GM19239 (cell line): ENCODE results near the gene PIGN.
"Not testable (repeated sequence)": the region's sequence is repeated elsewhere in the genome, so short reads cannot be mapped to it uniquely, and the experiment has no call there.

ENCODE experiments used
- DNase-seq: peaks from one replicate; pipeline ENCODE4 v3.0.0; 2011; ENCODE audit warnings: low spot score; ENCODE audit not compliant: insufficient read length
- FAIRE-seq: peaks from 2 replicates; lab custom pipeline; 2011; peaks lifted over from hg19 to GRCh38; lab: Jason Lieb, UNC

Gene PIGN

DNA sequence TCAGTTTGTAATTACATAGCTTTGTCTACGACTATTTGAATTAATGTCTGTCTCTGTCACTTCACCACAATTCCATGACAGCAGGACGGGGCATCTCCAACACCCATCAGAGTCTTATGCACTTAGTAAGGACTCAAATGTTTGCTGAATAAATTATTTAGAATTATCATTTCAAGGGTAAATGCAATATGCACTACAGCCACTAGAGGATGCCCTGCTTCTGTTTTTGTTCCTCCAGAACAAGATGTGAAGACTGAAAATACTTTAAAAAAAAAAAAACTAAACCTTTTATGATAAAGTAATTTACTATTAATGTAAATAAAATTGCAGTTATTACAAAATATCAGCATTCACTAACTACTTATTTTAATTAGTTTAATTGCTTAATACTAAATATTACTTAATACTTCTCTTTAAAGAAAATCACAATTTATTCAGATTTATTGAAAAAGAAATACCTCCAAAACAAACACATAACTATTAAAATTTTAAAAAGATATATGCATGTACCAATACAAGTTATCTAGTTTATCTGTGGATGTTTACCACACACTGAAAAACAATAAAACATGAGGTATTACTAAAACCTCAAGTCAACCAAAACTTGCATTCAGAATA, 3.2 kb downstream of the PIGN start:
- FAIRE-seq (no peak), DNase-seq (no peak)

DNA sequence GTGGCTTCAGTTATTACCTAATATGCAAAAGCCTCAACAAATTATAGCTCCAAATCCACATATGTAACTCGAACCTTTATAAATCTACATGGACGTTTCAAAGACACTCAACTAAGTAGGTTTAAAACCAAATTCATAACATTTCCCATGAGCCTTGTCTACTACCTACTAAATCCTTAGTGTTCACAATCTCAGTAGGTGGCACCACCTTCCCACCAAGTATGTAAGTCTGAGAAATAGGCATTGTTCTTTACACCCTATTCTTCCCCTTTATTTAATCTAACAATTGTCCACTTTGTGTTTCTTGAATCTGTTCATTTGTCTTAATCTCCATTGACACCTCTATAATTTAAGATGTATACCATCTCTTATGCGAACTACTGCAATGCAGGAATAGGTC, 4.6 kb downstream of the PIGN start:
- FAIRE-seq (no peak), DNase-seq (no peak)

DNA sequence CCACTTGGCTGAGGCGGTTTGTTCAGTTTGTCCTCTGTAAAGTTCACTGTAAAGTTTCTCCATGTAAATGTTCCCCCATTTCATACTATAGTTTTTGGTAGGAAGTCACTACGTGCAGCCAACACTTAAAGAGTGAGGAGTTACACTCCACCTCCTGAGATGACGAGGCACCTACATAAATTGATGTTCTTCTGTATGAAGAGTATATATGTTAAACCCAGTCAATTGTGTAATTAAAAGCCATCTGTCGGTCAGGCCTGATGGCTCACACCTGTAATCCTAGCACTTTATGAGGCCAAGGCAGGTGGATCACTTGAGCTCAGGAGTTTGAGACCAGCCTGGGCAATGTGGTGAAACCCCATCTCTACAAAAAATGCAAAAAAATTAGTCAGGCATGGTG, 7.6 kb downstream of the PIGN start:
- DNase-seq (no peak), FAIRE-seq (peak; percentile 70)

DNA sequence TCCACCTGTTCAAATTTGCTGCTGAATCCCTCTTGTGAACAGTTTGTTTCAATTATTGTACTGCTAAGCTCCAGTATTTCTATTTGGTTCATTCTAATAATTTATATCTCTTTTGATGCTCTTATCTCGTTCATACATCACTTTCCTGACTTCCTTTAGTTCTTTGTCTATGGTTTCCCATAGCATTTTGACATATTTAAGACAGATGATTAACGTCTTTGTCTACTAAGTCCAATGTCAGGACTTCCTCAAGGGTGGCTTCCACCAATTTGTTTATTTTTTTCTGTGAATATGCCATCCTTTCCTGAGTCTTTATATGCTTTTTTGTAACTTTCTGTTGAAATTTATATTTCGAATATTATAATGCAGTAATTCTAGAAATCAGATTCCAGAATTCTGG, 9.6 kb downstream of the PIGN start:
- DNase-seq = no peak
- no peak for FAIRE-seq

DNA sequence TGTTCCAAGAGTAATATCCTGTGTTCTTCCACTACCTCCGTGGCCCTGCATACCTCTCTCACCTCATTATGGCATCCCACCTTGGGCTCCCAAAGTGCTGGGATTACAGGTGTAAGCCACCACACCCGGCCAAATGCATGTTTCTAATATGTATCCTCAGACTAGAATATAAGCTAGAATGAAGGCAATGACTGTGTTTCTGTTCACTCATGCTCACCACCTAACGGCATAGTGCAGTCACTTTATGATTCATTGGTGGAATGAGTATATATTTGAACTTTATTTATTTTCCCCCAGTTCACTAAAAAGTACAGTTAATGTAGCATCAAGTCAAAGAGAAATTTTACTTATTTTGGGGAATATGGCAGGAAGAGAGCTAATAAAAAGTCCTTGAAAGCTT, 11.3 kb downstream of the PIGN start:
- no peak for DNase-seq
- FAIRE-seq = no peak

DNA sequence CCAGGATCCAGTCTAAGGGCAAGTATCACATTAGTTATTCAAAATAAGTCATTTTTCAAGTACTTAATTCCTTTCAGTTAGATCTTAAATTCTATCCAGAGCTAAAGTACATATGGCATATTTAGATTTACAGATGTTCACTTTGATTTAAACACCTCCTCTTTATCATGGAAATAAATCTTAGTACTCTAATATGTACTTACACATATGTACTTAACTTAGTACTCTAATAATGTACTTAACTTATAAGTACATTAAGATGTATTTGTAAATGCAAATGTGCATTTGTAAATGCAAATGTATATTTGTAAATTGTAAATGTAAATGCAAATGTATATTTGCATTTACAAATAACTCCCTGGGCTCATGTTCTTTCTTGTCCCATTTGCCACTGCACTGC, 14.6 kb downstream of the PIGN start:
- FAIRE-seq = no peak
- no peak for DNase-seq

DNA sequence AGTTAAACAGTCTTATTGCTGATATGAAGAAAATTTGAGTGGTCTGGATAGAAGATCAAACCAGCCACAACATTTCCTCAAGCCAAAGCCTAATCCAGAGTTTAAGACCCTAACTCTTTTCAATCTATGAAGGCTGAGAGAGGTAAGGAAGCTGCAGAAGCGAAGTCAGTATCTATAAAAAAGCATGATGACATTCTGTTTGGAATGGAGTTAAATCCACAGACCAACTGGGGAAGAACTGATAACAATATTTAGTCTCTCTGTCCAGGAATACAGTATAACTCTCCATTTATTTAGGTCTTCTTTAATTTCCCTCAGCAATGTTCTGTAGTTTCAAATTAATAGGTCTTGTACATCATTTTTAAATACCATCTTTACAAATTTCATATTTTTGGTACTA, 16.0 kb downstream of the PIGN start:
- FAIRE-seq = no peak
- no peak for DNase-seq

DNA sequence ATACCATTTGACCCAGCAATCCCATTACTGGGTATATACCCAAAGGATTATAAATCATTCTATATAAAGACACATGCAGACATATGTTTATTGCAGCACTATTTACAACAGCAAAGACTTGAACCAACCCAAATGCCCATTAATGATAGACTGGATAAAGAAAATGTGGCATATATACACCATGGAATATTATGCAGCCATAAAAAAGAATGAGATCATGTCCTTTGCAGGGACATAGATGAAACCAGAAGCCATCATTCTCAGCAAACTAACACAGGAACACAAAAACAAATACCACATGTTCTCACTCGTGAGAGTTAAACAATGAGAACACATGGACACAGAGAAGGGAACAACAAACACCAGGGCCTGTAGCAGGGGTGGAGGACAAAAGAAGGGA, 20.3 kb downstream of the PIGN start:
- not testable (repeated sequence) for DNase-seq, FAIRE-seq

DNA sequence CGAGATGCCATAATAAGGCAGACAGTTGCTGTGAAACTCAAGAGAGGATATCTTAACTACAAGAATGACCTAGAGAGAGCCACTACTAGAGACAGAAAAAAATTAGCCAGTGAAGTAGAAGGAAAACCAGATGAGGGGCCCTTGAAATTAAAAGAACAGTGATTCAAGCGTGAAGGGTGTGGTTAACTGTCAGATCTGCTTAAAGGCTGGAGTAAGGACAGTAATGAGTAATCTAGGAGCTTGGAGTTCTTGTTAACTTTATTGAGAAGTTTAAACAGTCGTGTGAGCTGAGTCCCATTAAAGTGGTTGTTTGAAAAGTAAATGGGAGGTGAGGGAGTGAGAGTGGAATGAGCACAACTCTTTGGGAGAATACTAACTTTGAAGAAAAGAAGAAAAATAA, 21.3 kb downstream of the PIGN start:
- FAIRE-seq (no peak), DNase-seq (no peak)

DNA sequence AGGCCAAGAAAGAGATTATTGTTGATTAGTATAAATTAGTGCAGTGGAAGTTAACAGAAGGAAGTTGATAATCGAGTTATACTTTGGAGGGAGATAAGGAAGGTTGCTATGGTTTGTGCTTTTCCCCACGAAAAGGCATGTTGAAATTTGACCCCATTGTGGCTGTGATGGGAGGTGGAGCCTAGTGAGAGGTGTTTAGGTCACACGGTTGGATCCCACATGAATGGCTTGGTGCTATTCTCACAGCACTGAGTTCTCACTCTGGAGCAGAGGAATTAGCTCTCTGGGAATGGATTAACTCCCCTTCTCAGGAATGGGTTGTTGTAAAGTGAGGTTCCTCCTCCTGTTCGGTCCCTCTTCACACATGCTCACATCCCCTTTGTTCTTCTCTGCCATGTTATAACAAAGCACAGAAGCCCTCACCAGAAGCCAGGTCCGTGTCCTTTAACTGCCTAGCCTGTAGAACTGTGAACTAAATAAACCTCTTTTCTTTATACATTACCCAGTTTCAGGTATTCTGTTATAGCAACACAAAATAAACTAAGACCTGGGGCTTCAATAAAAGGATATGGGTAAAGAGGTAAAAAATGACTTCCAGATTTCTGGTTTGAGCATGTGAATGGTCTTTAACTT, 21.9 kb downstream of the PIGN start:
- FAIRE-seq = no peak

DNA sequence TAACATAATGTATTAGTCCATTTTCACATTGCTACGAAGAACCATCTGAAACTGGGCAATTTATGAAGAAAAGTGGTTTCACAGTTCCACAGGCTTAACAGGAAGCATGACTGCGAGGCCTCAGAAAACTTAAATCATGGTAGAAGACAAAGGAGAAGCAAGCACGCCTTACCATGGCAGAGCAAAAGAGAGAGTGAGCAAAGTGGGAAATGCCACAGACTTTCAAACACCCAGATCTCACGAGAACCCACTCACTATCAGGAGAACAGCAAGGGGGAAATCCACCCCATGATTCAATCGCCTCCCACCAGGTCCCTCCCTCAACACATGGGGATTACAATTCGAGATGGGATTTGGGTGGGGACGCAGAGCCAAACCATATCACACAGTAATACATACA, 22.5 kb downstream of the PIGN start:
- FAIRE-seq (no peak), DNase-seq (no peak)

More for the DNA sequence above, 21.9 kb downstream of the PIGN start:
- DNase-seq = no peak

DNA sequence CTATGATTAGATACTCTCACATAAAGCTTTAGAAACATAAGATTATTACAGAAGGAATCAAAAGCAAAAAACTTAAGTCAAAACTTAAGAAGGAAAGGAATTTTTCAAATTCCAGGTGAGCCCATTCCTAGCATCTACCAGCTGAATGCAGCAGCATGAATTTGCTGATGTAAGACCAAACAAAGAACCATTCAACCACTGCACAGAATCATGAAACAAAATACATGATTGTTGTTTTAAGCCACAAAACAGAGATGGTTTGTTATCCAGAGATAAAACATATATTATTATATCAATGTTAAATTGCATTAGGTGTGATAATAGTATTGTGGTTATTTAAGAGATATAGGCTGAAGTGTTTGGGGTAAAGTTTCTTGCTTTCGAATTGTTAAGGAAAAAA, 29.0 kb downstream of the PIGN start:
- DNase-seq (no peak), FAIRE-seq (no peak)

DNA sequence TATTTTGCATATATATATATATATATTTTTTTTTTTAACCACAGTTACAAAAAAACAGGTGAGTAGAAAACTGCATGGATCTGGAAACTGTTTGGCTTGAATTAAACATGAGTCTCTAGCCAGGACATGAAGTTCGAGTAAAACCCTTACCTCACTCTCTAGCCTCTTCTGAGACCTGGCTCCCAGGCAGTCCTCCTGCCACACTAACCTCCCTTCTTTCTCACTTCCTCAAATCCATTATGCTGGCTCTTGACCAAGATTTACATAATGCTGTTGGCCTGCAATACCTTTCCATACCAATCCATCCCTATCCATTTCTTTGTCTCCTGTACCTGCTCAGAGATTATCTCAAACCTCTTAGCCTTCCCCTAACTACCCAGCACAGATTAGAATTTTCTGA, 34.0 kb downstream of the PIGN start:
- DNase-seq (no peak), FAIRE-seq (no peak)

DNA sequence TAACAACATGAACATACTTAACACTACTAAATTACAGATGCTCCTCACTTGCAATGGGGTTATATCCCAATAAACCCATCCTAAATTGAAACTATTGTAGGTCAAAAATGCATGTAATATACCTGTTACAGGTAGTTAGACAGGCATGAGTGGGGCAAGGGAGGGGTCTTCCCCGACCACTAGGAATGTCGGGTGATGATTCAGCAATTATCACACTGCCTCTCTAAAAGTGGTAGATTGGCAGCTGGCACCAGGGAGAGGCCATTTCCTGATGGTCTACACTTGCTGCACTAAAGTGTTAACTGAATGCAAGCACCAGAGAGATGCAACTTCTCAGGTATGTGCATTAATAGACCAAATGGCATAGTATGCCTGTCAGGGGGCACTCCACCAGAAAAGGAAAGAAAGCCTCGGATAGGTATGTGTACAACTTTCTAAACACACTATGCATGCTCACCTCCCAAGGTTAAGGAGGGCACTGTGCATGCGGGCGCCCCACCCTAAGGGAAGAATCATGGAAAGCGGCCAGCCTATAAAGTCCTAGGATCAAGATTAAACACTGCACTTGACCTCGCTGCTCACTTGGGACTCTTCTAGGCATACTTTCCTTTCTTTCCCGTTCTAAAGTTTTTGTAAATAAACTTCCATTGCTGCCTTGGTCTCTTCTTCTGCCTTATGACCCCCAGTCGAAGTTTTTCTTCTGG, 35.6 kb downstream of the PIGN start:
- no peak for DNase-seq
- FAIRE-seq = no peak

DNA sequence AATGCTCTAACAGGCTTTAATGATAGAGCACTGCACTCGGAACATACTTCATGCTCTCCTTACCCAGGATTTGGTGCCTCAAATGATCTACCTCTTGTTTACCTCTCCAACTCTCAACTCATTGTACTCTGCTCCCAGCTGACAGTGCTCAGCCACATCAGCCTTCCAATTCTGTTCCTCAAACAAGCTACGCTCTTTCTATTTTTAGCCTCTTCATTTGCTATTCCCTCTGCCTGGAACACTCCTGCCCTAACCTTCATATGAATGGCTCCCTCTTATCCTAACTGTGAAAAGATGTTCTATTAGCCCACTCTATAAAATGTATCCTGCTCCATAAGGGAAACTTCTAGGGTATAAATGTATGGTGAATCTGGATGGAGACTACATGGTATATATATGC, 42.5 kb downstream of the PIGN start:
- no peak for FAIRE-seq
- no peak for DNase-seq

DNA sequence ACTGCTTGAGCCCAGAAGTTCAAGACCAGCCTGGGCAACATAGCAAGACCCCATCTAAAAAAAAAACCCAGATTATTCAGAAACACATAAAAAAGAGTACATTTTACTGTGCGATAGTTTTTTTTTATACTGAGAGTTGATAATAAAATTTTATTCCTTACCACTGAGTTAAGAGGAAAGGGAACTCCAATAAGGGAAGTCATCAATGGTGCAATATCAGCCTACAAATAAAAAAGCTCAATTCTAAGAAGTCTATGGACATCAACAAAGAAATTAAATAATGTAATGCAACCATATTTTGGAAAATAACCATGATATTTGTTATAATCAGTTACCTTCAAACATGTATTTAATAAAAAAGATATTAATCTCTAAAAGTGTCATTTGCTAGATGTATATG, 46.6 kb downstream of the PIGN start:
- DNase-seq (no peak), FAIRE-seq (no peak)

DNA sequence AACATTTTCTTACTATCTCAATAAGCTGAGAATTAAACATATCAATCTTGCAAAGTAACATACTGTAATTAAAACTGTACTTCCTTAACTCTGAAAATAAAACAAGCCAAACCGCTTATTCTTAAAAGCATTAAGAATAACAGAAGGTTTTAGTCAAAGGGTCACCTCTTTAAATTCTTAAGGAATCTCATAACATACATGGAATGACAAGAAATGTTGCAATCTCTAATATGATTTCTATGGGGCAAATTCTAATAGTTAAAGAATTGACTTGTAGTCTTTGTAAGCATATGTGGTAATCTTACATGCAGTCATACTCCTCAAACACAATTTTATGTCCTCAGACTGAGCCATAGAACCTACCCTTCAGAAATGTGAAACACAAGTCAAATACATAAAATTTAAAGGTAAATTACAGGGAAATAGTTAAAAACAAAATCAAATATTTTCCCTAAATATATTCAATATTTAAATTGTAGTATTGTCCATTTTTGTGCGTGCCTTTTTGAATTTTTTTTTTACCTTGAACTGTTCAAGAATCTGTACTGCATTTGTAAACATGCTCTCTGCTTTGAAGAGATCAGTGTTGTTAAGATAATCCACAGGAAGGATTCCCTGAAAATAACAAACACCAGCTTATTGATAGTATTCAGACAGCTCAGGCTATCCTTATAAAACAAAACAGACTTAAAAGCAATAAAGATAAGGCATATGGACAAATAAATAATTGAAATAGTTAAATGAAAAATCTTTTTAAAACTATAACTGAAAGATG, 48.2 kb downstream of the PIGN start:
- FAIRE-seq (no peak), DNase-seq (no peak)

DNA sequence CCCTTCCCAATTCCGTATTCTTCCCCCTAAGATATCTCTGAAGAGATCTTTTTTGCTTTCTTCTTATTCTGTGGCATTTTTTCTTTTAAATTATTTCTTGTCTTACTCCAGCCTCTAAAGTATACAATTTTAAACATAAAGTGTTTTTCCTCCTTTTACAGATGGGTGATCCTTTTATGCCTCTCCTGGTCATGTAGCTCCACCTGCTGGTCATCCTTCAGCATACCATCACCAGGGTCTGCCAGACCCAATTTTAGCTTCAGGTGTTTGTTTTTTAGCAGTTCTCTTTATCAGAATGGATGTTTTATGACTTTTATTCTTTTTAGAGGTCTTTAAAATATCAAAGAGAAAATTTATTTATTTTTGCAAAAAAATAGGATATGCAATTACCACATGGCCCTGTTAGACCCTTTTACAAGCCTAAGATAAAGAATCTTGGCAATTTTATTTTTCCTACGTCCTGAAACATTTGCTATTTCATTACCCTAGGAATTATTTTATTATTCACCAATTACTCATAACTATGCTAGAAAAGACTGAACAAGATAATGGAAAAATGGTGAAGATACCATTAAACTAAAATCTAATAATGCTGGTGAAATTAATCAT, 55.5 kb downstream of the PIGN start:
- FAIRE-seq (peak; percentile 77), DNase-seq (peak; percentile 24)

DNA sequence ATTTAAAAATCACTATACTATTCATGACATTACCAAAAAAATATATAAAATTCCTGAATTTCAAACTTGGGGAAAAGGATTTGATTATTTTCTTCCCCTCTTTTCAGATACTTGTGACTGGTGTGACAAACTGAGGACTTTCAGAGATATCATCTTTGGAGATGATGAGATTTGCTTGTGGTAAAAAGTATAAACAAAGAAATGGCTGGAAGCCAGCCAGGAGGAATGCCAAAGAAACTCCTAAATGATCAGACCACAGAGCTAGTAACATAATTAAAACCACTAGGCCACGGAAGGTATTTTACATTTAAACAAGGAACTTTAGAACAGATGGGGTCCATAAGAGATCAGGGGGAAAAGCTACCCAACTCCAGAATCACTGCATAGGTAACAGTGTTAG, 58.7 kb downstream of the PIGN start:
- FAIRE-seq = no peak
- DNase-seq = no peak

DNA sequence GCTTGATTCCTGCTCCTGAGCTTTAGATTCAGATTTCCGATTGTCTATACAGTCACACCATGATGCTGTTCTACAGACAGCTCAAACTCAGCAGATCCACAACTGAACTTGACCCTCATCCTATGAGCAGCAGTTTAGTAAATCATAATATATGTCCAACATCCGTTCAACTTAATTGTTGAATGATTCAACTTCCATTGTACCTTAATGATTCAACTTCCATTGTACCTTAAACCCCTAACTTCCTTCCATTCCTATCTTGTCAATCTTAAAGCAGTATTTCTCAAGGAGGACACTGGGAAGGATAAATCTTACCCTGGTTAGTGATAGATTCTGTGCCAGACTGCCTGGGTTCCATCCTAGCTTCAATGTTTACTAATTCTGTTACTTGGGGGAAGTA, 60.1 kb downstream of the PIGN start:
- no peak for FAIRE-seq
- DNase-seq = no peak

DNA sequence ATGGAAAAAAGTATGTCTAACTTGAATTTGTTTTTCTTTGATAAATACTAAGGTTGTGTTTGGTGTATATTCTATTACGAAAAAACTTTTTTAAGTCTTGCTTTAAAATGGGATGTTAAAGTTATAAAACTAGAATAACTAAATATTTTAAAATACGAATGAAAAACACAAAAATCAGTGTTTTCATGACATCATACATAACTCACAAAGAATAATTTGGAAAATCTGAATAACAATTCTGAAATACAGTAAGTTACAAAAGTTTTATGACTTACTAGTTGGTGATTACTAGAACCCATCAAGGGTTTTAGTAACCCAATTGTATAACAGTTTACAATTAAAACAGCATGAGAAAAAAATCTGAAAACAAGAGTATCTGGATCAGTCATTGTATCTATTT, 61.2 kb downstream of the PIGN start:
- FAIRE-seq = no peak
- no peak for DNase-seq
